Measurements from ENCODE around the gene NIP7.

DNA sequence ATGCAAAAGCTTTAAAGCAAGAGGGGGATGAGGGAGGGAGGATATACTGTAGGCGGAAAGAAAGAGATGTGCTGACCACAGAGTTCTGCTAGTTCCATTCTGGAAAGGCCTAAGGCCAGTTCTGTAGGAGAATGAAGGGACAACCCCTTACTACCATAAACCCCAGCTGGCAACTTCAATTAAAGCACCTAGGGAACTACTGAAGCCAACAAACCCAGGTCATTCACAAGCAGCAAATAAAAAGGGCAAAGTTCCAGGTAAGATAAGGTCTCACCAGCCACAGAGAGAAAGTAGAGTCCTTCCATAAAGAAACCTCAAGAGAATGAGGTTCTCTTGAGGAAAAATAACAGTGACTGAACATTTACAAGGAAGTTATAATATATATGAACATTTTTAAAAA lies 33.4 kb downstream of the NIP7 start:
- TF ChIP-seq POLR2A (IDR thresholded peaks at IDR 0.05) (no peak), CTCF (IDR thresholded peaks at IDR 0.05) (no peak)

Data from testis (tissue), 2 donors.